Femur (tissue), 1 donor: Measurements from ENCODE around the gene INPP1.
A peak's percentile ranks its signal among the peaks of the same experiment; 100 is the strongest.

ENCODE experiments used
- DNase-seq: peaks from one replicate; pipeline ENCODE4 v3.0.0-alpha.2; 2017

Gene INPP1

DNA sequence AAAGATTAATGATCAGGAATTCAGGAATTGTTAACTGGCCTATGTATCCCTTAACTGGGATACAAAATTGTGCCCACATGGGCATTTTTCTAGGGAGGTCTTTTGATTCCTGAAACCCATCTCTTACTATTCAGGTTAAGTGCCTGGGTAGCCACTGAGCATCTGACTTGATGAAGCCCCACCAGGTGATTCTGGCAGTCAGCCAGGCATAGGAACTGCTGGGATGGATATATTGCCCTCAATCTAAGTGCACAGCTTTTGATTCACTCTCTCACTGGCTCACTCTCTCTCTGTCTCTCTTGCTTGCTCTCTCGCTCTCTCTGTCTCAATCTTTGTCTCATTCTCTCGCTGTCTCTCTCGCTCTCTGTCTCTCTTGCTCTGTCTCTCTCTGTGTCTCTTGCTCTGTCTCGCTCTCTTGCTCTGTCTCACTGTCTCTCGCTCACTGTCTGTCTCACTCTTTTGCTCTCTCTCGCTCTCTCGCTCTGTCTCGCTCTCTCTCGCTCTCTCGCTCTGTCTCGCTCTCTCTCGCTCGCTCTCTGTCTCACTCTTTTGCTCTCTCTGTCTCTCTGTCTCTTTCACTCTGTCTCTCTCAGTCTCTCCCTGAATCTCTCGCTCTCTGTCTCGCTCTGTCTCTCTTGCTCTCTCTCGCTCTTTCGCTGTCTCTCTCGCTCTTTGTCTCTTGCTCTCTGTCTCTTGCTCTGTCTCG lies 22.3 kb downstream of the INPP1 start:
- no peak for DNase-seq

DNA sequence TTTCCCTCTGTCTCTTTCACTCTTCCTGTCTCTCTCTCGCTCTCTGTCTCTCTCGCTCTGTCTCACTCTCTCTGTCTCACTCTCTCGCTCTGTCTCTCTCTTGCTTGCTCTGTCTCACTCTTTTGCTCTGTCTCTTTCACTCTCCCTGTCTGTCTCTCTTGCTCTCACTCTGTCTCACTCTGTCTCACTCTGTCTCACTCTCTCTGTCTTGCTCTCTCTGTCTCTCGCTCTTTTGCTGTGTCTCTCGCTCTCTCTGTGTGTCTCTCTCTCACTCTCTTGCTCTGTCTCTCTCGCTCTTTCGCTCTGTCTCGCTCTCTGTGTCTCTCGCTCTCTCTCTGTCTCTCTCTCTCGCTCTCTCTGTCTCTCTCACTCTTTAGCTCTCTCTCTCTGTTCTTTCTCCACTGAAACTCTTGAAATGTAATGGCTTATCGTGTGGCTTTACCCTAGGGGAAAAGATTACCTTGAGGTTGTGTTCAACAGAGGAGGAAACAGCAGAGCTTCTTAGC lies 22.9 kb downstream of the INPP1 start:
- no peak for DNase-seq

DNA sequence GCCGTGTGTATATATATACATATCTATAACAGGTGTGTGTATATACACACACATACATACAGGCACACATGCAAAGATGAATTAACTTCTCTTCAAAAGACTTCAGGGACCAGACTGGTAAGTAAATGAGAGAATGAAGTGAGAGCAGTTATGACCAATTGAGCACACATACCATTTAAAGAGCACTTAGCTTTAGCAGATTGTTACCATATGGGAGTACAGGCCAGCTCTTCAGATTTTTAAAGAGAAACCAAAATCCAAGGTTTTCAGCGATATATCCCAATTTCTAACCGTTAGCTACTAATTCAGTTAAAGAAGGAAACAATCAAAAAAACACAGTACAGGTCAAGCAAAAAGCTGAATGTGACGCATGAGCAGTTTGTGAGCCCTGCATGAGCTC lies 23.7 kb downstream of the INPP1 start:
- no peak for DNase-seq

DNA sequence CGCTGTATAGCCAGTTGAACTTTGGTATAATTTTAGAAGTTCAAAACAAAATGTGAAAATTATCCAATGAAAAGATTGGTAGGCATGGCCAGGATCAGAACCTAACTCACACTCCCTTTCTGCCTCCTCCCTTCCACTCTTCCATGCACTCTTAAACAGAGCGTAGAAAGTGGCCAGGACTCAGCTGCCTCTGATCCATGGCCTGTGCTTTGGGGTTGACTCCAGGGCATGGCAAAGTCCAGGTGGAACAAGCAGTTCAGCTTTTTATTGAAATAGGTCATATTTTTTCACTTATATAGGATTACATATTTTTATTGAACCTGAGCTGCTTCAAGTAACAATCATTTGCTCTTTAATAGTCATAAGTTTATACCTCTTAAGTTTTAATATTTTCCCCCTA lies 26.2 kb downstream of the INPP1 start:
- no peak for DNase-seq

DNA sequence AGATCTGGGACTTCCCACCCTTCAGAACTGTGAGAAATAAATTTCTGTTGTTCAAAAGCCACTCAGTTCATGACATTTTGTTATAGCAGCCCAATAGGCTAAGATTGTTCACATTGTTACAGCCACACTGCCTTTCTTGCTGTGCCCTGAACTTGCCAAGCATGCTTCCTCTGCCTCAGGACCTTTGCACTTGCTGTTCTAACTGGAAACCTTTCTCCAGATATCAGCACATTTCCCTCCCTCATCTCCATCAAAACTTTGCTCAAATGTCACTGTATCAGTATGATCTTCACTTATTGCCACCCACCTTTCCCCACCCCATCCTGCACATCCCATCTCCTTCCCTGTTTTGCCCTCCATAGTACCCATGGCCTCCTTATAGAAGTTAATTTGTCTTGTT lies 32.7 kb downstream of the INPP1 start:
- no peak for DNase-seq

DNA sequence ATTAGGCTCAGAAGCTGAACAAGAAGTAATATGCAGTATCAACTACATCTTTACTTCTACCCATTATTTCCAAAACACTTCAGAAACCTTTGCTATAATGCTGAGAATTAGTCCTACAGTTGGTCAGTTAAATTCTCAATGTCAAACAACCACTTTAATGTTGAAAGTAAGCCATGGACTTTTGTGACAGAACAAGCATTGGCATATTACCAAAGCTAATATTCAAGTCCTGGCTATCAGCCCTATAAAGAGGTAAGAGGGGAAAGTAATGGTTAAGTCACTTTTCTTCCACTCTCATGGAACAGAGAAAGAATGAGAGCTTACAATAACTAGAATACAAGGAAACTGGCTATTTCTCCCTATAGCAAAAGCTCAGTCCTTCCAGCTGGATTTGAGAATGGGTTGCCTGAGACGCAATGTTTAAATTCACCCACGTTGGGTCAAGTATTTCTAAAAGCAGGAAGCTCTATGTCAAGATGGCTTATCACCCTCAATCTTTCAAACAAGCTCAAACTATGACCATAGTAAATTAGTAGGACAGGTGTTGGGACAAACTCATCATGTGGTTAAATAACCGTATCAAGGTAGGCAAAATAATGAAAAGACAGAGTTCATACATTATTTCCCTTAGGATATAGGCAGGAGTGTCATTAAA lies 33.3 kb downstream of the INPP1 start:
- no peak for DNase-seq

DNA sequence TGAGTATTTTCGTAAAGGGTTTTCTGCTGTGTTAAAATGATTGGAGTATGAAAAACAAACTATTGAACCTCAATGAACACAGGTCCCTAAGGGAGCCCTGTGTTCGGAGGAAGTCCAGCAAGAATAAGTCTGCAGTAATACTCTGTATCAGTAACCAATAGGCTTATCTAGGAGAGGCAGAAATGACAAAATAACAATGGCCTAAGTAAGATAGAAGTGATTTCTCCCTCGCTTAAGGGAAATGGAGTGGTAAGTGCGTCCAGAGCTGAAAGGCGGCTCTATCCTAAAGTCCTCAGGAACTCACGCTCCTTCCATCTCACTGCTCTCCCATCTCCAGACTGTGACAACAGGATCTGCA lies 35.5 kb downstream of the INPP1 start:
- DNase-seq: no peak

DNA sequence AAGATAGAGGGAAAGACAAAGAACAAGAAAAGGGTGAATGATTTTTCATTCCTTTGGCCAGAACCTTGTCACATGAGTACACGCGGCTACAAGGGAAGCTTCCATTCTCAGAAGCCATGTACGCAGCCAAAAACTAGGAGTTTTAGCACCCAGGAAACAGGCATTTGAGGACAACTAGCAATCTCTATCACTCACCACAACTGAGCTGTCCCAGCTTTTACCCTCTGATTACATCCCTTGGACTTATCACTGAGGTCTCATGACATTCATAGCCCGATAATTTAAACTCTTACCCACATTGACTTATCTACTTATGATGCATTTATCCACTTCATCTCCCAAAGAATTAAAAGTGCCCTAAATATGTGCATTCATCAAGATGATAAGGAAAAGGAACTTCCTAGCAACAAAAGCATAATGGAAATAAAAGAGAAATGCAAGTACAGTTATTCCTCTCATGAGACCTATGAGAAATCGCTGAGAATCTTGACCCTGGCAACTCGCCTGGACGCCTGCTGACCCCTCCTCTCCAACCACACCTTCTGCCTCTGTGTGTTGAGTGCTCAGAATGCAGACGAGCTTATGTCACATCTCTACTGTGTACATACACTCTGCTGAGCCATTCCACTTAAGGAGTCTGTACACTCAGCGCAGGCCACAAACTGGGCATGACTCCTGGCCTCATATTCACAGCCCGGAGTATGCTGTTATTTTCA lies 36.0 kb downstream of the INPP1 start:
- DNase-seq: peak; percentile 64

DNA sequence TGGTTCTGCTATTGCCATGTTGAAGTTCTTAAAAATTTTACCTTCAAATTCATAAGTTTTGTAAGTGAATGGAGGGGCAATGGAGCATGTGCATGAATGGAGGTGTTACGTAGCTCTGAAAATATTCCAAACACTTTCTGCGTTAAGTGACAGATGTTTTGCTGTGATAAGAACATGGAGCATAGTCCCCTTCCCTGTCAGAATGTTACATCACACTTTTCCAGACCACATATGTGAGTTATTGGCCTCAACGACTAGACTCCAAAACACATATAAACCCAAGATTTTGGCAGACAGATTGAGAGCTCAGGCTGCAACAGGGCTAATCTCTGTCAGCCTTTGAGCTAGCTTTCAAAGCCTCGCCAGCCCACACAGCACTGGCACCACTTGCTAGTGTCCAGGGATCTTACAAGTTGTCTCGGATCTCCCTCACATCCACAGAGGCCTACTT lies 37.6 kb downstream of the INPP1 start:
- DNase-seq: no peak

DNA sequence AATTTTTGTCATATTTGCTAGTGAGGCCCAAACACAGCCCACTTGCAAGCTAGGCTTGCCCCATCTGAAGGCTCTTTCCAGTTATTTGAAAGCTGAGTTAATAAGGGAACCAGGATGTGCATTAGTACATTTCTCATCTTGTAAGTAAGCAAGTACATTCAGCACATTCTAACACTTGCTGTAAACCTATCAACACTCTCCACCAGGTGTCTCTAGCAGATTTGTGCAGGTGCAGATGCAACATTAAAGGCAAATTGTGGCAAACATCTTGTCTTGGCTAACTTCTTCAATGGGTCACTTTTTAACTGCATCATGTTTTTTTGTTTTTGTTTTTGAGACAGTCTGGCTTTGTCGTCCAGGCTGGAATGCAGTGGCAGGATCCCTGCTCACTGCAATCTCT lies 39.5 kb downstream of the INPP1 start:
- no peak for DNase-seq

DNA sequence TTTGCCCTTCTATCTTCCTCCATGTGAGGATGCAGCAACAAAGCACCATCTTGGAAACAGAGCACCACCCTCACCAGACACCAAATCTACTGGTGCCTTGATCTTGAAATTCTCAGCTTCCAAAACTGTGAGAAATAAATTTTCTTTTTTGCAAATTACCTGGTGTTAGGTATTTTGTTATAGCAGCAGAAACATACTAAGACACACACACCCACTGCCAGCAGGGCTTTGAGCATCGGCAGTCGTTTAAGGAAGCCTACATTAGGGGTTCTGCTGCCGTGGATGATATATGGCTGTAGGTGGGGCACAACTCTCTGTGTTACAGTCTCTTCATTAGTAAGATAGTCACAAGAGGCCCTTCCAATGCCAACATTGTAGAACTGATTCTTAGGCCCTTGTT lies 44.0 kb downstream of the INPP1 start:
- no peak for DNase-seq

DNA sequence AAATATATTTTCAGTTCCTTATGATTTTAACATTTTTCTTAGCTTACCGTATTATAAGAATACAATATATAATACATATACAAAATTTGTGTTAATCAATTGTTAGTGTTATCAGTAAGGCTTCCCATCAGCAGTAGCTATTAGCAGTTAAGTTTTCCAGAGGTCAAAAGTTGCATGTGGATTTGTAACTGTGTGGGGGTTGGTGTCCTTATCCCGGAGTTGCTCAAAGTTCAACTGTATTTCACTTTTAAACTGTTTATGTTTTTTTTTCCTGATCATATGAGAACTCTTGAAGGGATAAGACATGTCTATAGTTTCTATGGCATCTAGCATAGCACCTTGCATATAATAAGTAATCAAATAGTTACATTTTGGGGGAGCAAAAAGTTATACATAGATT lies 52.9 kb downstream of the INPP1 start:
- DNase-seq: no peak

DNA sequence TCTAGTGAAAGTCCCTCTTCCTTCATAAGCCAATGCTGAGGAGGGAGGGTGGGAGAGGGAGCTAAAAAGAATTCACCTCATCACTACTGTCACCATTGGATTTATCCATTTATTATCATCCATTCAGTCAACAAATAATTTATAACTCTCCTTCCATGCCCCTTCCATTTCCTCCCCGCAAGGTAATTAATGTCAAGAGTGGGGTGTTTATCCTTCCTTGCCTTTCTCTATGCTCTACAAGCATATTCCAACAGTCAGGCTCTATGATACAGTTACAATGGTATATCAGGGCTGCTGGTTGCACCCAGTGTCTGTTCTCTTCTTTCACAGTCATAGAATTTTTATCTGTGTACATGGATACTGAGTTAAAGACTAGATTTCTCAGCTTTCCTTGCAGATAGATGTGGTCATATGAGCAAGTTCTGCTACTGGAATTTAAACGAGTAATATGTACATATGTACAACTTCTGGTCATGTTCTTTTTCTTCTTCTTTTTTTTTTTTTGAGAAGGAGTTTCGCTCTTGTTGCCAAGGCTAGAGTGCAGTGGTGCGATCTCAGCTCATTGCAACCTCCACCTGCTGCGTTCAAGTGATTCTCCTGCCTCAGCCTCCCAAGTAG lies 59.7 kb downstream of the INPP1 start:
- no peak for DNase-seq

DNA sequence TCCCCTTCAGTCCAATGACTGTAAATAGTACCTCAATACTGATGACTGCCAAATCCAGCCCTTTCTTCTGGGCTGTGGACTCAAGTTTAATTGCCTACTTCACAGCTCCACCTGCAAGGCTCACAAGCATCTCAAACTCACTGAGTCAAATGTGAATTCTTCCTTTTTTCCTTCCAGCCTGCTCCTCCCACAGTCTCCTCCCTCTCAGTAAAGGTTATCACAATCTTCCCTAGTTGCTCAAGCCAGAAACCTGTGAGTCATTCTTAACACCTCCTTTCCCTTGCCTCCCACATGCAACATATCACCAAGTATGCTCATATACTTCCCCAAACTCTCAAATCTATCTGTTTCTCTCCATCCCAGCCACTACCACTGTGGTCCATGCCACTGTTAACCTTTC lies 61.1 kb downstream of the INPP1 start:
- DNase-seq: no peak

DNA sequence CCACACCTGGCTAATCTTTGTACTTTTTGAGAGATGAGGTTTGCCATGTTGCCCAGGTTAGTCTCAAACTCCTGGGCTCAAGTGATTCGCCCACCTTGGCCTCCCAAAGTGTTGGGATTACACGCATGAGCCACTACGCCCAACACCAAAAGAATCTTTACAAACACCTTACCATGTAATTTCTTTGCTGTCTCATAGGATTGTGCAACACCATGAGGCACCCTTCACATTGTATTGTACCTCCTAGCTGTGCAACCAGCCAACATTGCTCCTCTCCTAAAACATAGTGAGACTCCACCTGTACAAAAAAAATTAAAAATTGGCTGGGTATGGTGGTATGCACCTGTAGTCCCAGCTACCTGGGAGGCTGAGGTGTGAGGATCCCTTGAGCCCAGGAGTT lies 61.7 kb downstream of the INPP1 start:
- no peak for DNase-seq

DNA sequence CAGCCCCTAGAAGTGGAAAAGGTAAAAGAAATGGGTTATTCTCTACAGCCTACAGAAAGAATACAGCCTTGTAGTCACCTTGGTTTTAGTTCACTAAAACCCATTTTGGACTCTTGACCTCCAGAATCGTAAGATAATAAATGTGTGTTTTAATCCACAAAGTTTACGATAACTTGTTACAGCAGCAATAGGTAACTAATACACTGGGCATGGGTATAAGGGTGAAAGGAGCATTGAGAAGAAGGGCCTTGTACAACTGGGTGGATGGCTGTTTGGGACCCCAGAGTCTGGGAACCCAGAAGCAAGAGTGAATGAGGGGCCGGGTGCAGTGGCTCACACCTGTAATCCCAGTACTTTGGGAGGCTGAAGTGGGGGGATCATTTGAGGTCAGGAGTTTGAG lies 62.6 kb downstream of the INPP1 start:
- DNase-seq: no peak

DNA sequence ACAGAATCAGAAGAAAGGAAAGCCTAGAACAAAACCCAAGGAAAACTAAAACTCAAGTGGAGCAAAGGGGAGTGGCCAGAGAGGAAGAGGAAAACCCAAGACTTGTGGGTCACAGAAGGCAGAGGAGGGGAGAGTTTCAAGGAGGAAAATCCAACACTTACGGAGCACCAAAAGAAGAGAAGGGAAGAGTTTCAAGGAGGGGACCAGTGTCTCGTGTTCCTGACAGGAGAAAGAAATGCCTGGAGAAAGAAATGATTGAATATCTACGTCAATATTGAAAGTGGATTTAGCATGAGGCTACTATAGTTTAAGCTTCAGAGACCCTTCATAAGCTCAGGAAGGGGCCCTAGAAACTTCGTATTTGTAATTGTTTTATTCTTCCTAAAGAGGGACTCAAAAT lies 63.4 kb downstream of the INPP1 start:
- DNase-seq: no peak

DNA sequence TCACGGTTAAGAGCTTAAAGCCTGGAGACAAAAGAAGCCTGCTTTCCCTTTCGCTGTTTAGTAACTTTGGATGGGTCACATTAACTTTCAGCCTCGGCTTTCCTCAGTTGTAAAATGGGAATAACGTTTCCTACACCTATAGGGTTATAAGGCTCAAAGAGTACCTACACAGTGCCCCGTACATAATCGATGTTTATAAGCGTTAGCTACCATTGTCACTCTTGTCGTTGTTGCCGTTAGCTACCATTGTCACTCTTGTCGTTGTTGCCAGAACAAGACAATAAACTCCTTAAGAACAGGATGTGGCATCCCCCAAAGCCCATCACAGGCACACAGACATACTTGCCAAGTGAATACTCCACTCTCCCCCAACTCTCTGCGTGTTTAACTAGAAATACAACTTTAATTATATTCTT lies 63.9 kb downstream of the INPP1 start:
- no peak for DNase-seq

DNA sequence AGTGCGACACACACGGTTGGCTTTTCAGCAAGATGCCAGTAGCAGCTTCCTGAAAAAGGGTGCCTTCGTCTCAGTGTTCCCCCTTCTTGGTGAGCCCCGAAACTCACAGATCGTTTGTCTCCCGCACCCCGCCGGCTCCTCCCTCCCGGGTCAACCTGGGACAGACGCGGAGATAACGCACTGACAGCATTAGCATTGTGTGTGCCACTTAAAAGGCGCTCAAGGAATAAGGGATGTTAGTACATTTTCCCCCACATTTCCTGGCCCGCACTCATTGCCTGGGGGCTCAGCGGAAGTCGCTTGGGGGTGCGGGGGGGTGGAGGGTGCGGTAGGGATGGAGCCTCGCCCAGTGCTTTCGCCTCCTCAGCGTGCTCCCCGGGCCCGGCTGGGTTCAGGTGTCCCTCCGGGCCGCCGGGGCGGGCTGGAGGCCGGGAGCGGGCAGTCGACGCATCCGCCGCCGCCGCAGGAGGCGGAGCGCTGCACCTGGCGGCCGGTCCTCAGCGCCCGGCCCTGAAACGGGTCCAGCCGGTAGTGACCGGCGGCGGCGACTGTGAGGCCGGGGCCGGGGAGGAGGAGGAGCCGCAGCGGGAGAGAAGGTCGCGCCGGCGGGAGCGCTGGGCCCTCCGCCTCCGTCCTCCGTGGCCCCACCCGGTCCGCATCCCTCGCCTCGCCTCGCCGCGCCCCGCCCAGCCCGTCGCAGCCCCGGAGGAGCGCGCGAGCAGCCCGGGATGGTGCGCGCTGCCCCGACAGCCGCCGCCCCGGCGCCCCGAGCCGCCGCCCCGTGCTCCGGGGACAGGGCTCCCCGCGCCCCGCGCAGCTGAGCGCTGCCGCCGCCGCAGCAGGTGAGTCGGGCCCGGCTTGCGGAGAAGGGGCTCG lies 64.5 kb downstream of the INPP1 start, which contains the start of gene MFSD6:
Gene MFSD6, plus strand, starts transcription at position 694 of the 876 bp plus-strand sequence. CDS start 27,675 bp downstream, outside the sequence.
- peak; percentile 39 for DNase-seq

DNA sequence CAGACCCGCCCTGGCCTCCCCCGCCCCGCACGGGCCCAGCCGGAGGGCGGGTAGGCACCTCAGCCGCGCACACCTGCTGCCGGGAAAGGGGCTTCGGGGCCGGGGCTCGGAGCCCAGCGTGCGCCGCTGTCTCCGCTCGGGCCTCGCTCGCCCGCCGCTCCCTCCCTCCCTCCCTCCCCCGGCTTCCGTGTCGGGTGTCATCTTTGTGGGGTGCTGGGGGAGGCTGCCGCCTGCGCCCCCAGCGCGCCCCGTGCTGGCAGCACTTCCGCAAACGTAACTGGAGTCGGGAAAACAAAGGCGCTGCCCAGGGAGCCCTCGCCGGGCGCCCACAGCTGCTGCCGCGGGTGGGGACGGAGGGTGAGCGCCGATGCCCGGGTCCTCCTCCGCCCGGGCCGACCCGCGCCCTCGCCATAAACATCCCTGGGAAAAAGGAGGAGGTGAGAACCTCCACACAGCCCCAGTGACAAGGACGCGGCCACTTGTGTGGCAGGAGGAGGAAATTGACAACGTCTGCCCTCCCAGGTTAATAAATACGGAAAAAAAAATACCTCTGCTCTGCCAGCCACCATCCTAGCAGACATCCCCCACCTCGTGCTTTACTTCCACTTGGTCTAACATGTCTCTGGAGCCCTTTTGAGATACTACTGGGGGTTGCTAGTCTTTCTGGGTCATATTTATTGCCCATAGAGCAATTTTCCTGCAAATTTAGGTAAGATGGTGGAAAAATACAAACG lies 65.3 kb downstream of the INPP1 start:
- peak; percentile 57 for DNase-seq

DNA sequence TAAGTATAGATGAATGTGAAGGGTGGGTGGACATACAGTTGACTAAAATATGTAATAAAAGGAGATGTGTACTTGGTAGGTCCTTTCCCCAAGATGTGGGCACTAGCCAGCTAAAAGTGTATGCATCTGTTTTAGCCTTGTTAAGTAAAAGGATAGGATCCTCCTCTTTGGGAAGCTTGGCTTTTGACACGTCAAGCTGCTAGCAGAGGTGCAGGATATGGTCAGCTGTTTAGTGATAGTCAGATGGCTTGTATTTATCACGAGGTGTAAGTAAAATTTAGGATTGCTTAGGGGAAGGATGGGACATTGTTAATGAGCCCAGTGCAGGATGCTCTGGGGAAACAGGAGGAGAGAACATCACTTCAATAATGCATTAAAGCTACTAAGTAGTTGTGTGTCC lies 66.2 kb downstream of the INPP1 start:
- no peak for DNase-seq

DNA sequence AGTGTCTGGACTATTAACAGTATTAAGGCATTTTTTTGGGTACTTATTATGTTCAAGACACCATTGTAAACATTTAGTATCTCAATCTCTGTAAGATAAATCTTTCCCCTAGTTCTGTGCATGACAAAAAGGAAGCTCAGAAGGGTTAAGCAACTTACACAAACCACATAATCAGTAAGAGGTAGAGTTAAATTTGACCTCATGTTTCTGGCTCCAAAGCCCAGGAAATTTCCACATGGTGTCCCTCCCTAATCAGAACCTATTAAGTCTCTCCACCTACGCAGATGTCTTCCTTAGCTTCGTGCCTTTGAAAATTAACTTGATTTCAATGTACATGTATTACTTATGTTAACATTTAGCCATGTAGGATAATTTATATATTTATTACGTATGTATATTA lies 66.8 kb downstream of the INPP1 start:
- no peak for DNase-seq
